IPS-NIHi7 (cell line): ENCODE results near the gene SLC66A2.

Experiments
- DNase-seq: peaks from one replicate; pipeline ENCODE4 v3.0.0; 2012; ENCODE audit warnings: mixed read lengths; ENCODE audit errors: extremely low spot score

Gene SLC66A2

DNA sequence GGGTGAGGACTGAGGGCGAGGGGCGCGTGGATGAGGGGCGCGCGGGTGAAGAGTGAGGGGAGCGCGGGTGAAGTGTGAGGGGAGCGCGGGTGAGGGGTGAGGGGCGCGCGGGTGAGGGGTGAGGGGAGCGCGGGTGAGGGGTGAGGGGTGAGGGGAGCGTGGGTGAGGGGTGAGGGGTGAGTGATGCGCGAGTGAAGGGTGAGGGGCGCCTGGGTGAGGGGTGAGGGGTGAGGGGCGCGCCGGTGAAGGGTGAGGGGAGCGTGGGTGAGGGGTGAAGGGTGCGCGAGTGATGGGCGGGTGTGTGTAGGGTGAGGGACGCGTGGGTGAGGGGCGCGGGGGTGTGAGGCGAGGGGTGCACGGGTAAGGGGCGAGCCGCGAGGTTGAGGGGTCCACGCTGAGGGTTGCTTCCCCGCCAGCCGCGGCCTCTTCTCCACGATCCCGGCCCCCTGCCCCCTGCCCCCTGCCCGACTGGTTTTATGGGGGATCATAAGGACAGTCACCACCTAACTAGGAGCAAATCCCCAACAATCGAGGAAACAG lies 1.1 kb upstream of the SLC66A2 start:
- DNase-seq = no peak

DNA sequence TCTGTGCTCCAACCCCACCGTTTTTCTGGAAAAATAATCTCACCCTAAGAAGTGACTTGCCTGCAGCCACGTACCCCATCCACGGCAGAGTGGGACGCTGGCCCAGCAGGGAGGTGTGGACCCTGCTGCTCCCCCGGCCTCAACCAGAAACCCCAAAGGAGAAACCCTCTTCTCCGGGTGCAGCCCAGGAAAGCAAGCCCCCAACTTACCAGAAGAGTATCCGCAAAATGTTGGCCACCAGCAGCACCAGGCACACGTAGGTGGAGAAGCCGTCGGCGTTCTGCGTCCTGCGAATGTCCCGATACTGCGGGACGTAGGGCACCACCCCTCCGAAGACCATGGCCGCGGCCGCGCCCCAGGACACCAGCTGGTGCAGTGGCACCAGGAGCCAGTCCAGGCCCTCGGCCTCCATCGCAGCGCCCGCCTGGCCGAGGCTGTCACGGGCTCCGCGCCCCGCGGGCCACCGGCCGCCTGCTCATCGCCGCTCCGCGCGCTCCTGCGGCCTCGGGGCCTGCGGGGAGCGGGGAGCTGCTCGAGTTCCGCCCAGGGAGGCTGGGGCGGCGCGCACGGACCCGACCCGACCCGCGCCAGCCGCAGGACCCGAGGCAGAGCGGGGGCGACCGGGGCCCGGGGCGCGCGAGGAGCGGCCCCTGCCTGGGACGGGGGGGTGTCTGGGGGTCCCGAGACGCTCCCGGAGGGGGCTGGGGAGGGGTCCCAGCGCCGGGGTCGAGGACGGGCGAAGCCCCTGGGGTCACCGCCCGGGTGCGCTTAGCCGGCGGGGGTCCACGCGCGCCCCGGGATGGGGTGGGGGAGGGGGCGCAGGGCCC lies 725 bp downstream of the SLC66A2 start:
- no peak for DNase-seq

DNA sequence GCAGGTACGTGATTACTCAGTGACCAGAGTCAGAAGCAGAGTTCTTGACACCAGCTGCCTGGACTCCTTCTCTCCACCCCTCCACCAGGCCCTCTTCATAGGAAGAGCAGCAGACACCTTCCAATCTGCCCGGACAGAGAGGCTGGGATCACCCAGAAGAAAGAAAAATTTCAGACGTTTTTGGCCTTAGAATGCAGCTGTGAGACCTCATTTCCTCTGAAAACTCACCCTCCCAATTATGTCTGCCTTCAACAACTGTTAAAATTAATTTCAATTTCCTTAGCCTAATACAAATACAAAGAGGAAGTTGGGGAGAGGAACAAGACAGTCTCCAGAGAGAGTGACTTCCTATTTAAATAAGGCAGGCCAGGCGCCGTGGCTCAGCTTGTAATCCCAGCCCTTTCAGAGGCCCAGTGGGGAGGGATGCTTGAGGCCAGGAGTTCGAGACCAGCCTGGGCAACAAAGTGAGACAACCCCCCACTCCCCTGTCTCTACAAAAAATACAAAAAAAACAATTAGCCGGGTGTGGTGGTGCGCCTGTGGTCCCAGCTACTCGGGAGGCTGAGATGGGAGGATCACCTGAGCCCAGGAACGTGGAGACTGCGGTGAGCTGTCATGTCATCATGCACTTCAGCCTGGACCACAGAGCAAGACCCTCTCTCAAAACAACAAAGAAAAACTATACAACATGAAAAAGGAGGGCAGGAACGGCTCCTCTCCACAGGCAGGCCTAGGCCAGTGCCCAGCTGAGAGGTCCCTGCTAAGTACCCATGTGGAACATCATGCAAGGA lies 1.6 kb downstream of the SLC66A2 start:
- DNase-seq = no peak

DNA sequence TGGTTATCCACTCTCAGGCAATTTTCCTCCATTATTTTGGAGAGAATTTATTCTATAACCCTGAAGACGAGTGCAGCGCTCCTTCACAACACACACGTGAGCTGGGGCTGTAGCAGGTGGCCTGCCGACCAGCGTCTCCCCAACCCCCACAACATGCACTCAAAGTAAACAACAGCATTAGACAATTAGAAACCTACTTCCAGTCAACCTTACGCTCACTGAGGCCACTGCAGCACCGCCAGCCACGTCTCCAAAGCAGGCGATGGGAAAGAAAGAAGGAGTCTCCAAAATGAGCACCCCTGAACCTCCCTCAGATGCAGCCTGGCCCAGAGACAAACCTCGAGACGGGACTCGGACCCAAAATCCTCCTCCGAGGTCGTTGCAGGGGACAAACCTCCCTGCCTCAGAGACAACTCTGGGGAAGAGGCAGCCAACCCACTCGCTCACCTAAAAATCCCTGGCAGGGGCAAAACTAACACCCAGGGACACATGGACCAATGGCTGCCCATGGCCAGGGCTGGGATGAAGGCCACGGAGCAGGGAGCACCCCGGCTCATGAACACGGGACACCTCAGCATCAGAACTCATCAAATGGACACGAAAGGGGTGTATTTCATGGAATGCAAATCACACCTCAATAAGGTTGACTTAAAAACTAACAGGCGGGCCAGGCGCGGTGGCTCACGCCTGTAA lies 2.6 kb downstream of the SLC66A2 start:
- no peak for DNase-seq

DNA sequence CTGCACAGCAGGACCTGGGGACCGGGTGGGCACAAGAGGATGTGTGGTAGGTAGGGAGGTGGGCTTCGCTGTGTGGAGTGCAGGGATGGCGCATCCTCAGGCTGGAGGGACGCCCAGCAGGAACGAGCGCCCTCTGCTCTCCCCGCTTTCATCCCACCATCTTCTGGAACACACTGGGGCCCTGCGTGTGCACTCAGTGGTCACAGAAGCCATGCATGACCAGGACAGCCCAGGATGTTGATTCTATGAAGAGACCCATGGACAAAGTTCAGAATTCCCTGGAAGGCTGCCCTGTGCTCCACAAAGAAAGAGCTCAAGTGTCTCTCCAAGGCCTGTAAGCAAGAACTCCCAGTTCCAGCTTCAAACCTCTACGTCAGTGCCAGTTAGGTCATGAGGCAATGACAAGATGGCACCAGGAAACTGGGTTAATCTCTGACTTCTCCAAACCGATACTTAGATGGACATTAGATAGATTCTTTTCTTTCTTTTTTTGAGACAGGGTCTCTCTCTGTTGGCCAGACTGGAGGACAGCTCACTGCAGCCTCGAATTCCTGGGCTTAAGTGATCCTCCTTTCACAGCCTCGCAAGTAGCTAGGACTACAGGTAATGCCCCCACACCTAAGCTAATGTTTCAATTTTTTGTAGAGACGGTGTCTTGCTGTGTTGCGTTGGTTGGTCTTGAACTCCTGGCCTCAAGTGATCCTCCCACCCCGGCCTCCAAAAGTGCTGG lies 3.4 kb downstream of the SLC66A2 start:
- DNase-seq = peak; percentile 6

DNA sequence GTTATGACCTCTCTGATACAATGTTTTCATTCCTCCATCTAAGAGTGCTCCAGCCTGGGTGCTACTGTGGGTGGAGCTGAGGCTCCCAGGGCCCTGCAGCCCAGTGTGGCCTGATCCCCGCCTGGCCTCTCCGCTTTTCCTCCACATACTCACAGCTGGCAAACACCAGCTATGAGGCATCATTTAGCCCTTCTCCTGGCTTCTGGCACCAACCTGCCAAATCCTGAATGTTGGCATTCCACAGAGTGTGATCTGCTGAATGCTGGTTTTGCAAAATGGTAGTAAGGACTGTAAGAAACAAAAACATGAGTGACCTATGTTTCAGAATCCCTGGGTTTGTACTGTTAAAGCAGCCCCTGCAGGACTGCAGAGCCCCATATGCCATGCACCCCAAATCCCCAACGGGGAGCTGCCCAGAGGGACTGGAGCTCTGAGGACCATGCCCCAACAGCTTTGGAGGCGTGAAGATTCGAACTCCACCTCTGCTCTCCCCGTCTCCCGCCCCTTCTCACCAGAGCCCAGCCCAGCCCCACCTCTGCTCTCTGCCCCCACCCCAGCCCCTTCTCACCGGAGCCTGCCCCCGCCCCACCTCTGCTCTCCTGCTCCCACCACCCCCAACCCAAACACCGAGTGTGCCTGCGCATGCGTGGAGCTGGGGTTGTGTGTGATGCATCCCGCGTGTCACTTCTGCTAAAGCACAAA lies 4.2 kb downstream of the SLC66A2 start:
- no peak for DNase-seq

DNA sequence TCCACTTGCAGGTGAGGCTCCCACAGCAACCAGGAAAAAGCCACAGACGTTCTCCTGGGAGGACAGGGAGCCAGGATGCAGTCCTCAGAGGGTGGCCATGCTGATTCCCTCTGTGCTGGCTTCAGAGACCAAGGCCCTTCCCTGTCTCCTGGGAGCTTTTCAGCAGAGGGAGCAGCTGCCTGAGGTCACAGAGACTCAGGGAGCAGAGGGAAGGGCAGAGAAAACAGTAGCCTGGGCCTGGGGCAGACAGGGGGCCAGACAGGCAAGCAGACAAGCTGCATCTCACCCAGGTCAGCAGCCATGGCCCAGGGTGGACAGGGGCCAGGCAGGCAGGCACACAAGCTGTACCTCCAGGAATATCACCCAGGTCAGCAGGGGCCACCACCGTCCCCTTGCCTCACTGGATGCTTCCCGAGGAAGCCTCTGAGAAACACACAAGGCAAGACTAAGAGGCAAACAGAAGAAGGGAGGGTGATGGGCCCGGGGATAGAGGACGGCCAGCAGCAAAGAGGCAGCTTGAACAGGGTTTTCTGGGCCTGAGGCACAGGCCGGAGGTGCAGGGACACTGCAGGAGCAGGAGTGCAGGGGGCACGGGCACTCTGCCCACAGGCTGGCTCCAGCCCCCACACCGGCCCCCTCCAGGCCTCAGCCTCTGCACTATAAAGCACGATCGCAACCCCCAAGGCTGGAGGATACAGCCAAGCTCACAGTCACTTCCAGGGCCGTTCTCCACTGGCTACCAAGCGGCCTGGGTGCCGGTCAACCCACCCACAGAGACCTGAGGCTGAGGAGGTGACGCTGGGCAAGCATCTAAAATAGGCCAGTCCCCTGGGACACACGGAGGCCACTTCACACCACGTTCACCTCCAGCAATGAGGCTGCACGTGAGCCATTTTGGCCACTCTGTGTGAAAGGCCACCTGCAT lies 6.1 kb downstream of the SLC66A2 start:
- DNase-seq = no peak

DNA sequence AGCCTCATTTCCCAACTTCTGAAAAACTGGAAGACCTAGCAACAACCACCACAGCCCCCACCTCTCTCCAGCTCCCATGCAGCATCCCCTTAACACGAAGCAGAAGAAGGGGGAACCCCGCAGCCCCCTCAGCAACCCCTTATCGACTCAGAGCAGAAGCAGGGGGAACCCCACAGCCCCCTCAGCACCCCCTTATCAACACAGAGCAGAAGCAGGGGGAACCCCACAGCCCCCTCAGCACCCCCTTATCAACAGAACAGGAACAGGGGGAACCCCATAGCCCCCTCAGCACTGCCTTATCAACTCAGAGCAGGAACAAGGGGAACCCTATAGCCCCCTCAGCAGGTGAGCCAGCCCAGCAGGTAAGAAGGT lies 6.7 kb downstream of the SLC66A2 start:
- no peak for DNase-seq

DNA sequence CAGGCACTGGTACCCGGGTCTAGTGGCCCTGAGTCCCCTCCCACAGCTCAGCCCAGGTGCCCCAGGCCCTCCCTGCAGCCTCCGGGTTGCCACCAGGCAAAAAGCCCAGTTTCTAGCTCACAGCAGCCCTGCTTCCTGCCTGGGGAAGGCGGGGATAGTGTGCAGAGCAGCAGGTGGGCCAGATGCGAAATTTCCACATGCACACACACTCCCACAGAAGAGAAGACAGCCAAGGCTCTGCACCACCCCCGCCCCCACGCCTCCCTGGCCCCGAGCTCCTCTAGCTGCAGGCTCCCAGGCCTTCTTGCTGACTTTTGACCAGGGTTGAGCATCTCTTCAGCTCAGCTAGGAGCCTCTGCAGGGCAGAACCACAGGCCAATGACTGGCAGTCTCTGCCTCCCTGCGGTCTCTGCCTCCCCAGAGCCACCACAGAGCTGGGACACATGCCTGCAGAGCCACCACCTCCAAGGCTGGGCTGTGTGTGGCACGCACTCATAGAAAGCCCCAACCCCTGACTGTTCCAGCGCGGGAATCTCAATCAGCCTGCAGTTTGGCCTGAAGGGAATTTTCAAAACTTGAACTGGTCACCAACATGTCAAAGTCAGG lies 7.2 kb downstream of the SLC66A2 start:
- no peak for DNase-seq

DNA sequence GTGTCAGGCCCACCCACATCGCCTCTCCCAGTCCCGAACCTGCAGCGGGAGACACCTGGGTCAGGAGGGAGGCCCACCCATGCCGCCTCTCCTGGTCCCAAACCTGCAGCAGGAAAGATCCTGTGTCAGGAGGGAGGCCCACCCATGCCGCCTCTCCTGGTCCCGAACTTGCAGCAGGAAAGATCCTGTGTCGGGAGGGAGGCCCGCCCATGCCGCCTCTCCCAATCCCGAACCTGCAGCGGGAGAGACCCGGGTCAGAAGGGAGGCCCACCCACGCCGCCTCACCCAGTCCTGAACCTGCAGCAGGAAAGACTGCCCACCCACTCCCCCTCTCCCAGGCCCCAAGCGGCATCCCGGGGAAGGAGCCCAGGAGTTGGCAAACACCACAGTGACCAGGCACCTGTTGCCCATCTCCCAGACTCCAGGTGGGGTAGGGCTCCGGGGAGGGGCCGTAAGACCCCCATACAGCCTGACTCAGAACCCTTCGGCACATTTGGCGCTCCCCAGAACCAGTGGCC lies 7.8 kb downstream of the SLC66A2 start:
- no peak for DNase-seq

DNA sequence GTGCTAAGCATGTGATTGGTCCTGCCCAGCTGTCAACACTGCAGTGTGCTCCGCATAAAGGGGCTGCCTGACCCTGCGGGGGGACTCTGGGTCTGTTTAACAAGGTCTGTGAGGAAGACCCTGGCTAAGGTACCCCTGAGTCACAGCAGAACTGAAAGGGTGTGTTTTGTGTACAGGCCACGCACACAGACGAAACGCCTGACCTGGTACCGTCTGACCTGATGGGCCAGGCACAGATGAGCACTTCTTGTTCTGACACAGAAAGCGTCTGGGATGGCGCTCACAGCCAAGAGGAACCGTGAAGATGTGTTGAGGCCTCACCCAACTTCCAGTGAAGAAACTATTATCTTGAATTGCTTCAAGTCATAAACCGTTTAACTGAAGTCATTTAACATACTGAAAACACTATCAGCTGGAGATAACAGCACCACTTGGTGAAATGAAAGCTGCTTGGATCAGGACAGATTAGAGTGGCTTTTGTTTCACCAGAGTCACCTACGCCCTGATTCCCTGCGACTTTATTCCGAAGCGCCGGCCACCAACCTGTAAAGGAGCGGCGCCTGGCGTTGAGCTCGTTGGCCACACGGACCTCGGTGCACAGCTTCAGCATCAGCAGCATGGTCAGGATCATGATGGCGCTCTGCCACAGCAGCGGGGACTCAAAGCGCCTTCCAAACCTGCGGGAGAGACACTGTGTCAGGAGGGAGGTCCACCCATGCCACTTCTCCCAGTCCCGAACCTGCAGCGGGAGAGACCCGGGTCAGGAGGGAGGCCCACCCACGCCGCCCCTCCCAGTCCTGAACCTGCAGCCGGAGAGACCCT lies 8.5 kb downstream of the SLC66A2 start:
- DNase-seq = no peak

DNA sequence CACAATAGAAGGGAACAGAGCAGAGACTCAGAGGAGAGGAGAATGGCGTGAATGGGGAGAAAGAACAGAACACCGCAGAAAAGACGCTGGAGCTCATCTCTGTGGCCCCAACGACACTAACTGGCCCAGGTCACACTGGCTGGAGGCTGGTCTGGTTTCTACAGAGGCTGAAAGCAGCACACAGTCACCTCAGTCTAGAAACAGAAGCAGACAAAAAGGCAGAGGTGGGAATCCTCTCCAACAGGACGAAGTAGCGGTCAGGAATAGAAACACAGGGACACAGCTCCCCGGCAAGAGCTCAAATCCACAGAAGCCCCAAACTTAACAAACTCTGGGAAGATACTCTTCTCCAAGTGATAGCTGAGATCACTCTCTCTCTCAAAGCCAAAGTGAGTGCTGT lies 9.2 kb downstream of the SLC66A2 start:
- no peak for DNase-seq

DNA sequence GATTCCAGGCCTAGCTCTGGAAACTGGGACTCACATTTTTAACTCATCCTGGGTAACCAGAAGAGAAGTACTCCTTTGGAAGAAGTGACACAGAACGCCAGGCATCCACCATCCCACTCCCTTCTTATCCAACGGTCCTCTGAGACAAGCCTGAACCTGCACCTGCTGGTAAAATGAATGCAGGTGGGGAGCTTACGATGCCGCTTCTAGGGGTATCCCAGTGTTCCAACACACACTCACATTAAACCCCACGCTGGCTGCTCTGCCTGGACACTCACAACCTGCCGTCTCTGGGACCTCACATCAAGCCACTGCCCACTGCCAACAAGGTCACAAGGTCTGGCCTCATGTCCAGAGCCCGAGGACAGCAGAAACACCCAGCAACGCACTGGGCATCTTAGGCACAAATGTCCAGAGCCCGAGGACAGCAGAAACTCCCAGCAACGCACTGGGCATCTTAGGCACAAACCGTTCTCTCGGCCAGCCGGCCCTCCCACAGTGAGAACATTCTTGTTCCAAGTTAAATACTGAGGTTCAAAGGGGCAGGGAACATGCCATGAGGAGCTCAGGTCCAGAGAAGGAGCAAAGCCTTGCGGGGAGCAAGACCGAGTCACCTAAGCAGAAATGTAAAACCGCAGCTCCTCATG lies 9.9 kb downstream of the SLC66A2 start:
- no peak for DNase-seq

DNA sequence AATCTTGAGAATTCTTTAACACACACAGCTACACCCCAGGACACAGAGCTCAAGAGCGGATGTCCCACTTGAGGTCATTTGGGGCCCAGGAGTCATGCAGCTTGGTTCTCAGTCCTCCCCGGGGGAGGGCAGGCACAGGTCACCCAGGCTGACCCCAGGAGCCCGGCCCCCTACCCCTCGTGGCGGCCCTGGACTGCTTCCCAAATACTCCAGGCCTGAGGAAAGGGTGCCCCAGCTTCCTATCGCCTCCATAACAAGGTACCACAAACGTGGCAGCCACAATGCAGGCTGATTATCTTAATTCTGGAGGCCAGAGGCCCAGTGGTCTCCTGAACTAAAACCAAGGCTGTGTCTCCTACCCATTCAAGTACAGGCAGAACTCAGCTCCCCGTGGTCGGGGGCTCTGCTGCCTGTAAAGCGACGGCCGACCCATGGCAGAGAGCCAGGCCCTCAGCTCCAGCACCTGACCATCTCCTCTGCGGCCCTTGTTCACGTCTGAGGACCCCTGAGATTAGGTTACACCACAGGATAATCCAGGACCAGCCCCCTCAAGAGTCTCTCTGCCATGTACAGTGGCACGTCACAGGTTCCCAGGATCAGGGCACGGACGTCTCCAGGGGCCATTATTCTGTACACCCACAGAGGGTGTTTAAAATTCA lies 10.5 kb downstream of the SLC66A2 start:
- DNase-seq = no peak

DNA sequence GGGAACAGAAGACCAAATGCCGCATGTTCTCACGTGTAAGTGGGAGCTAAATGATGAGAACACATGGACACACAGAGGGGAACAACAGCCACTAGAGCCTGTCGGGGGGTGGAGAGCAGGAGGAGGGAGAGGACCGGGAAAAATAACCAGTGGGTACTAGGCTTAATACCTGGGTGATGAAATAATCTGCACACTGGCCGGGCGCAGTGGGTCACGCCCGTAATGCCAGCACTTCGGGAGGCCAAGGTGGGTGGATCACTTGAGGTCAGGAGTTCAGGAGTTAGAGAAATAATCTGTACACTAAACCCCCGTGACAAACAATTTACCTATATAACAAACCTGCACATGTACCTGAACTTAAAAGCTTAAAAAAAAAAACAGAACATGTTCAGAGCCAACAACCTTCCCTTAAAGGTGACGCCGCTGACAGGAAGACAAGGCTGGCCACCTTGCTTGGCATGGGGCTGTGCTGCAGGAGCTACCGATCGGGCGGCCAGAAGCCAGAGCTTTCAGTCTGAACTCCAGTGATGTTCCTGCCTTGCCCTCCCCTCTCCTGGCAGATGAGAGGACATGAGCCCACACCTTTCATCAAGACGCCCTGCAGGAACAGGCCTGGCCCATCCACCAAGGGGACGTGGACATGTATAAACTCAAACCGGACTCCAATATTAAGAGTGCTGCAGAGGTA lies 11.2 kb downstream of the SLC66A2 start:
- no peak for DNase-seq

DNA sequence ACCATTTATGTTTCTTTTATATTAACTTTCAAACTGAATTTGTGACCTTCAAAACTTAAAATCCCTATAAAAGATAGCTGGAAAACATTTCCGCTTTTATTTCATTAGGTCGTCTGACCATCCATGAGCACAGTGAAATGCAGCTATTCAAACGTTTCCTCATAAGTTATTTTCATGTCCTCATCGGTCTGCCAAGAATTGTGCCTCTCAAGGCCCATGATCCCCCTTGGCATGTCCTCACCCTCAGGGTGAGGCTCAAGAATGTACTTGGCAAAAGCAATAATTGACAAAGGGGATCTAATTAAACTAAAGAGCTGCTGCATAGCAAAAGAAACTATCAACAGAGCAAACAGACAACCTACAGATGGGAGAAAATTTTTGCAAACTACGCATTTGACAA lies 12.4 kb downstream of the SLC66A2 start:
- DNase-seq = no peak

DNA sequence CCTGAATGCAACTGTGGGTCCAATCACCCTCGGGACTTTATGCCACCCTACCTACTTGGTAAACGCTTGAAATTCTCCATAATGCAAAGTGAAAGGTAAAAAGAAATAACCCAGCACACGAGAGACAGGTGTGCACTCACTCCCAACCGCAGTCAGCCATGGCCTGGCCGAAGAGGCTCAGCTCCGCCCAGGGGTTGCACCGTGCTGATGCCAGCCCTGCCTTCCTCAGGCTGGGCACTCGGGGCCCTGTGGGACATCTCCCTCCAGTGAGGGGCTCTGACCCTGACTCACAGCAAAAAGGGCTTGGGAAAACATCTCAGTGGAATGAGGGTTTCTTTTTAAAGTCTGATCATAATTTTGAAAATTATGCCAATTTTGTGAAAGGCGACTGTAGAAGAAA lies 13.3 kb downstream of the SLC66A2 start:
- DNase-seq = no peak
